HepG2 (cell line): ENCODE measurements around the gene ZNF213. TPM values are rescaled to one million over a fixed set of nuclear protein-coding genes. Genes with fewer than 3 reads are reported as not detected.

Experiments used
- ARID4A ChIP-seq: sonication (generic); formaldehyde crosslinking; IDR thresholded peaks from 2 replicates; pipeline ENCODE4 v1.5.0; 2020; ENCODE audit warnings: mild to moderate bottlenecking, missing genetic modification reagents, borderline replicate concordance
- ELF1 ChIP-seq: sonication (generic); formaldehyde crosslinking; IDR thresholded peaks from 2 replicates; pipeline ENCODE4 v1.4.0; 2020; ENCODE audit warnings: missing genetic modification reagents
- FOXP4 ChIP-seq: sonication (generic); formaldehyde crosslinking; IDR thresholded peaks from 2 replicates; pipeline ENCODE4 v1.4.0; 2020; ENCODE audit warnings: missing genetic modification reagents
- GABPB1 ChIP-seq: IDR thresholded peaks from 2 replicates; pipeline ENCODE4 v1.6.1; 2016; ENCODE audit warnings: mild to moderate bottlenecking, missing genetic modification reagents, moderate library complexity, missing compliant biosample characterization
- HDAC2 ChIP-seq: sonication (generic); formaldehyde crosslinking; IDR thresholded peaks from 2 replicates; pipeline ENCODE4 v1.4.0; 2020; ENCODE audit warnings: missing genetic modification reagents
- KDM3A ChIP-seq: IDR thresholded peaks from 2 replicates; pipeline ENCODE4 v1.6.1; 2018; ENCODE audit warnings: low read depth, missing compliant biosample characterization
- NR2F6 ChIP-seq, 2 experiments: IDR thresholded peaks; 2 replicates each; pipeline ENCODE4 v1.6.1; 2016; ENCODE audit warnings: antibody characterized with exemption in 1 of 2, mild to moderate bottlenecking in 1 of 2
- POGK ChIP-seq: sonication (generic); formaldehyde crosslinking; conservative IDR thresholded peaks from 2 replicates; pipeline ENCODE4 v1.8.0; 2022; ENCODE audit warnings: mild to moderate bottlenecking, moderate library complexity, missing genetic modification reagents
- SRSF9 ChIP-seq: fragments of 200-400 bp; formaldehyde crosslinking; IDR thresholded peaks from 2 replicates; pipeline ENCODE4 v1.6.1; 2018; ENCODE audit warnings: borderline replicate concordance, mild to moderate bottlenecking, low read depth, low read length; ENCODE audit not compliant: insufficient read depth, poor library complexity, severe bottlenecking
- ZBTB14 ChIP-seq: sonication (generic); formaldehyde crosslinking; IDR thresholded peaks from 2 replicates; pipeline ENCODE4 v1.4.0; 2020; ENCODE audit warnings: missing genetic modification reagents
- ZNF720 ChIP-seq: sonication (generic); formaldehyde crosslinking; IDR thresholded peaks from 2 replicates; pipeline ENCODE4 v1.4.0; 2020; ENCODE audit warnings: missing genetic modification reagents
- ZNF768 ChIP-seq: sonication (generic); formaldehyde crosslinking; IDR thresholded peaks from 2 replicates; pipeline ENCODE4 v1.4.0; 2020; ENCODE audit warnings: missing genetic modification reagents
- polyA plus RNA-seq, 8 experiments: library from polyadenylated mRNA; depleted of rRNA in 3 of 8; stranded (reverse) in 7 of 8; unstranded in 1 of 8; fragments of >200 nt; fragmentation: Illumina TruSeq in 4 of 8; extraction: Trizol in 4 of 8; gene quantifications; 2 replicates each; pipeline versions ENCODE4 v1.2.1 to v1.2.3, GENCODE V29; 2011 to 2016; ENCODE audit warnings: low read depth in 4 of 8, missing spikeins in 1 of 8, mixed read lengths in 1 of 8; ENCODE audit not compliant: insufficient read depth in 1 of 8
- total RNA-seq, 5 experiments: library from RNA; depleted of rRNA; stranded (reverse); fragments of >200 nt; fragmentation: Illumina TruSeq; extraction: Trizol; gene quantifications; 2 replicates each; pipeline ENCODE4 v1.2.3, GENCODE V29; 2016; ENCODE audit warnings: low read depth in 1 of 5
- TF ChIP-seq, protein P1 (sequence below): sonication (generic); formaldehyde crosslinking; IDR thresholded peaks from 2 replicates; pipeline ENCODE4 v1.4.0; 2020; ENCODE audit warnings: missing genetic modification reagents
- TF ChIP-seq, protein P2 (sequence below): sonication (generic); formaldehyde crosslinking; IDR thresholded peaks from 2 replicates; pipeline ENCODE4 v1.8.0; 2022; ENCODE audit warnings: missing genetic modification reagents, mild to moderate bottlenecking, inconsistent platforms, borderline replicate concordance

The ZNF213 gene
- total and polyA plus RNA-seq, 2 of the 13 experiments (the other 11 are each of a cell fraction or from before 2014, with no cell fraction given), result 0.59 to 0.97 TPM

DNA sequence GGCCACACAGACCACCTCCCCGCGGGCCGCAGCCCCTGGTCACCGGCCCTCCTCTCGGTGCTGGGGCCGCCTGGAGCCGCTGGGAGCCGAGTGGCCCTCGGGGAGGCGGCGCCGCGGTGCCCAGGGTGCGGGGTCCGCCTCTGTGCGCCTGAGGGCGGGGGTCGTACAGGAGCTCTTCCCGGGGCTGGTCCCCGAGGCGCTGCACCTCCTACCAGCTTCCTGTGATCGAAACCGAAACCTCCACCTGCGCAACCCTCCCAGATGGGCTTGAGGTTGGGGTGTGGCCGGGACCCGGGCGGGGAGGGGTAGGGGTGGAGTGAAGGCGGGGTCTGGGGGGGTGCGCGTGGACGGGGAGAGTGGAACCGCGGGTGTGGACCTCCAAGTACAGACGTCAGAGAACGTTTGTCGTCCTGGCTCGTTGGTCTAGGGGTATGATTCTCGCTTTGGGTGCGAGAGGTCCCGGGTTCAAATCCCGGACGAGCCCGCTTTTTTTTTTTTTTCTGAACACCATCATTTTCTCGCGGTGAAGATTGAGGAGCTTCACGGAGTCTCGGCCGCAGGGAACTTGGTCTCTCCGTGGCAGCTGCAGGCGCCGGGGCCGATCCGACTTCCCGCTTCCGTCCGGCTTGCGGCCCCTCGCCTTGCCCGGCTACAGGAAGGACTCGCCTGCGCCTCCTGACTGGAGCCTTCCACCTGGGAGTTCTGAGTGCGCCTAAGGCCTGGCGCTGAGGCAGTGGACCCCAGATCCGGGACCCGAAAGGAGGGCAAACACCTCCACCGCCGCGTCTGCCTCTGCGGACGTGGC is 23.9 kb downstream of the ZNF213 start (continued):
- TF ChIP-seq FOXP4 (CRISPR knock-in tag) (peak; percentile 23; the same call in 1 of the 2 replicates), ELF1 (CRISPR knock-in tag) (0 out of 2 replicates have a peak, but pooled peaks have one; percentile 17), ZBTB14 (CRISPR knock-in tag) (peak; percentile 40; the same call in 1 of the 2 replicates), SRSF9 (no peak), ZNF768 (CRISPR knock-in tag) (0 out of 2 replicates have a peak, but pooled peaks have one; percentile 49), POGK (CRISPR knock-in tag) (0 out of 2 replicates have a peak, but pooled peaks have one; percentile 14), ARID4A (CRISPR knock-in tag) (peak; percentile 65; the same call in 1 of the 2 replicates), NR2F6 (IDR thresholded peaks at IDR 0.05) (no peak), NR2F6 (CRISPR knock-in tag; IDR thresholded peaks at IDR 0.05) (peak; percentile 5; the same call in 1 of the 2 replicates), KDM3A (0 out of 2 replicates have a peak, but pooled peaks have one; percentile 27), ZNF720 (CRISPR knock-in tag) (no peak), GABPB1 (CRISPR knock-in tag) (peak; percentile 68; the same call in 1 of the 2 replicates), HDAC2 (CRISPR knock-in tag) (peak; percentile 50)
- TF ChIP-seq, protein P1, sequence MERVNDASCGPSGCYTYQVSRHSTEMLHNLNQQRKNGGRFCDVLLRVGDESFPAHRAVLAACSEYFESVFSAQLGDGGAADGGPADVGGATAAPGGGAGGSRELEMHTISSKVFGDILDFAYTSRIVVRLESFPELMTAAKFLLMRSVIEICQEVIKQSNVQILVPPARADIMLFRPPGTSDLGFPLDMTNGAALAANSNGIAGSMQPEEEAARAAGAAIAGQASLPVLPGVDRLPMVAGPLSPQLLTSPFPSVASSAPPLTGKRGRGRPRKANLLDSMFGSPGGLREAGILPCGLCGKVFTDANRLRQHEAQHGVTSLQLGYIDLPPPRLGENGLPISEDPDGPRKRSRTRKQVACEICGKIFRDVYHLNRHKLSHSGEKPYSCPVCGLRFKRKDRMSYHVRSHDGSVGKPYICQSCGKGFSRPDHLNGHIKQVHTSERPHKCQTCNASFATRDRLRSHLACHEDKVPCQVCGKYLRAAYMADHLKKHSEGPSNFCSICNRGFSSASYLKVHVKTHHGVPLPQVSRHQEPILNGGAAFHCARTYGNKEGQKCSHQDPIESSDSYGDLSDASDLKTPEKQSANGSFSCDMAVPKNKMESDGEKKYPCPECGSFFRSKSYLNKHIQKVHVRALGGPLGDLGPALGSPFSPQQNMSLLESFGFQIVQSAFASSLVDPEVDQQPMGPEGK (CRISPR knock-in tag), result peak; percentile 86
- TF ChIP-seq, protein P2, sequence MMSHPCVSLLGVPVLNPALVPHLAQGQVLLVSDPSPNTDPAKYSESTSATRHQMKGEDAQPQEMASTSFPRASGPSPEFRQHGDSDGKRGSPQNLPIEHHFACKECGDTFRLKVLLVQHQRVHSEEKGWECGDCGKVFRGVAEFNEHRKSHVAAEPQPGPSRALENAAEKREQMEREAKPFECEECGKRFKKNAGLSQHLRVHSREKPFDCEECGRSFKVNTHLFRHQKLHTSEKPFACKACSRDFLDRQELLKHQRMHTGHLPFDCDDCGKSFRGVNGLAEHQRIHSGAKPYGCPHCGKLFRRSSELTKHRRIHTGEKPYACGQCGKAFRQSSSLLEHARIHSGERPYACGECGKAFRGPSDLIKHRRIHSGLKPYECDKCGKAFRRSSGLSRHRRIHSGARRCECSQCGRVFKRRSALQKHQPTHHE (CRISPR knock-in tag), result 0 out of 2 replicates have a peak, but pooled peaks have one; percentile 16
